NCI-H128 (cell line): ENCODE results near the gene CFAP54.
A peak's percentile ranks its signal among the peaks of the same experiment; 100 is the strongest.
"Not testable (repeated sequence)": the region's sequence is repeated elsewhere in the genome, so short reads cannot be mapped to it uniquely, and the experiment has no call there.

Experiments used
- DNase-seq: peaks from one replicate; lab custom pipeline; 2025; ENCODE audit not compliant: unreplicated experiment; lab: John Stamatoyannopoulos, UW

The CFAP54 gene, protein sequence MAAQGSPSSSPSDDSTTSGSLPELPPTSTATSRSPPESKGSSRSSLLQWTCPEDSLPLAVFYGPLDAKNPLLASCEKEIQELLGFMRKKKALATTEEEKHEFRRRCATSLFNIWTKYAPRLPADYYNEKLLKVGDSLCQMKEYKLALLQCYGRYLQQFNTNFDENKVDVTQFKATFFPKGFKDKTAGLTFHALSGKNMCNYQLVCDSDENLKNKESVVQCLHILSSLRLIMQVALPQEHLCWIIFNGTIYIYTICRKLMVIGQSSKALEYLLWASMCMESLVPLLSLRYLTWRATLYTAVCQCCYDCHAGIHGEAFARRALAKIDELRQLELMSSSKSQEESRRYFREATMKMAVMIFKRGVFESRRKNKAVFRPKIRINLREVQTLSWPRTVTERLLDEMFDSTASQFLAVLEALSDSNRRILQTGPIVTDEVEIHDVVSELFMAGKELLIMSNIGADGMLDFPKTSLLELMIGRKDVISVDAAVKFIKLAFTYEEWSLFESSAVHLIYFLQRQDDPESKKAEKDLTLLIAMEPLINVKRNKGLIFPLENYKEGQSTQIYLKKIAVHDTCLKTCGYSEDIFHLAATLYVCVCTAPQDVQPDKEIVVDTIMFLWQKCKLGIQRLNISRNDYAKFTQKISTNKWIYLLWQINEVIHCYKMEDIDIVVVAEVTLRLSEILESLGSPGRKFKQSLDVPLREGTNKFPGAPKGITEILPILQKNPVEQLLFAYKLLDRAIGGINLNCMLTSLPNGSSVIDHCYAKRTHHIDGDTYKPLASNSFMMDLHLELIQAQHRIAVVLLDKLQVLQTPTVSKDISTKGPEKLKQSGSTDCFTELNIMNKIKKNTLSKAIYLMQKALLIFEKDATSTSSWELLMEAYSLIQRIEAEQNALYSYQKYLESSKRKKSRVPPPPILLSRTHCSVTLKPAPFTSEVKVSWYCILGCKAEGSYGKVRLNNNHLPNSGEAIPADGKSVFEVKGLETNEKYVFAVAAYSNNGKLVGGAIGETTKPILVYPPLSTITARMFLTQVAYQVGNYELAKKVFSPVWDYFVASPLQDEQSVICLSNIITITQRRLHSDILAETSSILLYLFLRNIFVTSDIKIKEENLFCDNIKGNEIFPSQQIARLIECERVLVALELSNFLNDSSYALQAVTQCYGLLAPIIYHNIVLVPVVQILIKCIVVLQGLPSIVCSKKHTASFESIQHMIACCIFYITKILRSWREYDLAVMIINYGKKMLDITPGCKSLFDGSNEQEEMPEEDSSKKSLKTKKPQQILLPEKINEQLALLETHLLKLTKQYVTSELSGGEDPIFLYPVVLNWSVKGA (N-terminal part only)

GRCh38 chr12:96489392-96490056 is at the start of gene CFAP54:
TSS of gene CFAP54 (plus strand) at chr12:96489577. CDS start at chr12:96489610, 33 bp downstream.
- DNase-seq = peak; percentile 94

GRCh38 chr12:96441816-96442215 is 47.6 kb upstream of the CFAP54 start:
- DNase-seq = no peak

GRCh38 chr12:96442906-96443305 is 46.5 kb upstream of the CFAP54 start:
- no peak for DNase-seq

- no peak for DNase-seq
These were observed 45.0 kb upstream of the CFAP54 start for GRCh38 chr12:96444399-96444798.

- no peak for DNase-seq
These were observed 43.4 kb upstream of the CFAP54 start for GRCh38 chr12:96445691-96446583.

DNA sequence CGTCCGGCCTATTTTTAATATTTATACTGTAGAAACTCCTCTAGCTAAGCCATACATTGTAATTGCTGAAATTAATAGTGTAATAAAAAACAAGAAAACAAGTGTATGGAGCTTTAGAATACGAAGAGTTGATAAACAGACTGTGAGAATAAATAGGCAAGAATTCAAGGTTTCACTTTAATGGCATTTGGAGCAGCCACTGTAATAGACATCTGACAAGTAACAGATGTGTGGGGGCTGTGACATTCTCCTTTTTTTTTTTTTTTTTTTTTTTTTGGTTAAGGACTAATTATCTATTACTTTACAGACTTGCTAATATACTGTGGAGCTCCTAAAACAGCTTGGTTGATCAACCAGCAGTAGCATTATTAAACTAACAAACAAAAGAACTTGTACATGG is 42.1 kb upstream of the CFAP54 start:
- DNase-seq = no peak

DNA sequence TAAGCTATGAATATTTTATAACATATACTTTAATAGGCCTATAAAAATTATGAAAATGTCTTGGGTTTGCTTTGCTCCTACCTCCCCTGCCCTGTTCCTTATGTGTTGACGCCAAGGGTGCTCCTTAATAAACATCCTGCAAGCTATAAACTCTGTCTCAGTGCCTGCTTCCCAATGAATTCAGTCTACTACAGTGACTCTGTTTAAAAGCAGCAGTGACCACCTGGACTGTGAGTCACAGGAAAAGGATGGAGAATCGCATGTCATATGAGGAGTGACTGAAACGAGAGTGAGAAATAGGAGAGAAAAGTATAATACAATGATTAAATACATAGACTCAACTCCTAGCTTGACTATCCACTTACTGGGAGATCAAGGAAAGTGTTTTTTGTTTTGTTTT is 41.1 kb upstream of the CFAP54 start:
- DNase-seq = no peak

DNA sequence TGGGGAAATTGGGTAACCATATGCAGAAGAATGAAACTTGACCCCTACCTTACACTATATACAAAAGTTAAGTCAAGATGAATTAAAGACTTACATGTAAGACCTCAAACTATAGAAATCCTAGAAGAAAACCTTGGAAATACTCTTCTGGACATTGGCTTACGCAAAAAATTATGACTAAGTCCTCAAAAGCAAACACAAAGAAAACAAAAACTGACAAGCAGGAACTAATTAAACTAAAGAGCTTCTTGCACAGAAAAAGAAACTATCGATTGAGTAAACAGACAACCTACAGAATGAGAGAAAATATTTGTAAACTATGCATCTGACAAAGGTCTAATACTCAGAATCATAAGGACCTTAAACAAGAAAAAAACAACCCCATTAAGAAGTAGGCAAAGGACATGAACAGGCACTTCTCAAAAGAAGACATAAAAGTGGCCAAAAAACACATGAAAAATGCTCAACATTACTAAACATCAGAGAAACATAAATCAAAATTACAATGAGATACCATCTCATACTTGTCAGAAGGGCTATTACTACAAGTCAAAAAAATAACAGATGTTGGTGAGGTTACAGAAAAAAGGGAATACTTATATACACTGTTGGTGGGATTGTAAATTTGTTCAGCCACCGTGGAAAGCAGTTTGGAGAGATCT is 37.0 kb upstream of the CFAP54 start:
- DNase-seq = no peak

GRCh38 chr12:96454396-96454795 is 35.0 kb upstream of the CFAP54 start:
- DNase-seq = no peak

GRCh38 chr12:96456265-96456974 is 33.0 kb upstream of the CFAP54 start:
- DNase-seq = no peak

GRCh38 chr12:96457191-96457930 is 32.0 kb upstream of the CFAP54 start:
- no peak for DNase-seq

- not testable (repeated sequence) for DNase-seq
These were observed 30.1 kb upstream of the CFAP54 start for GRCh38 chr12:96459281-96459680.

GRCh38 chr12:96462571-96463280 is 26.7 kb upstream of the CFAP54 start:
- no peak for DNase-seq

DNA sequence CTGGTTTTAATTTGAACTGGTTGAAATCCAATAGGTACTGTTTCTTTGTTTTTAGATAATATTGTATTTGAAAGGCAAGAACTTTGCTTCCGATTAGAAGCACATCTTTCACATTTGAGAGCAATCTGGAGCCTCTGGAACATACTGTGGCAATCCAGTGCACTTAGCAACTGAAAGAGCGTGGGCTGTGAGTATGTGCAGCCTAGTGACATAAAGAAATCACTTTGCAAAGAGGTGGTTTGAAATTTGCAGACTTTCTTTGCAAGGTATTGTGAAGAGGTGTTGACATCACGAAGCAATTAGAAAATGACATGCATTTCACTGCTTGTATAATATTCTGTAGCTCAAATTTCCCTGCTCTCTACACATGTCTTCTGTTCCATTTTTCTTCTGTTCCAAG is 23.5 kb upstream of the CFAP54 start:
- no peak for DNase-seq

- no peak for DNase-seq
These were observed 22.2 kb upstream of the CFAP54 start for GRCh38 chr12:96466939-96467751.

GRCh38 chr12:96471368-96472050 is 17.9 kb upstream of the CFAP54 start:
- DNase-seq = no peak
